ENCODE measurements around the gene SLC44A3.

Gene SLC44A3

DNA sequence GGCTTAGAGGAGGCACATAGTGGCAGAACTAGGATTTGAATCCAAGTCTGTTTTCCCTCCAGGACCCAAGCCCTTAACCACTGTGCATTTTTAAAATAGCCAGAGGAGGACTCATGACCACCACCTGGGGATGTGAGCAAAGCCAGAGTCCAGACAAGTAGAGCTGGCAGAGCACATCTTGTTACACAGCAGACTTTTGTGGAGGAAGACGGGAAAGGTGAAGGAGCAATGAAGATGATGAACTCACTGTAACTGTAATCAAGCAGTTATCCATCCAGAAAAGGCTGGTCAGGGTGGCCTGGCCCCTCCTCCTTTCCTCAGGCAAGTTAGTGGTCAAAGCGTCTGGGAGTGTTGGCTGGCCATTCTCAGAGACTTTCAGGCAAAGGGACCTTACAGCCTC is 50.9 kb downstream of the SLC44A3 start:
- H3K4me3 Mint-ChIP-seq = no peak overlapping the region
- no peak for ATAC-seq
- no peak overlapping the region for H3K27ac Mint-ChIP-seq
- H3K9me3 Mint-ChIP-seq = no peaks in the 10 kb centered on the region
- peaks cover 20% of the 10 kb centered on the region for H3K27me3 Mint-ChIP-seq
- H3K36me3 Mint-ChIP-seq = no peaks in the 10 kb centered on the region
- H3K4me1 Mint-ChIP-seq = no peaks in the 10 kb centered on the region

DNA sequence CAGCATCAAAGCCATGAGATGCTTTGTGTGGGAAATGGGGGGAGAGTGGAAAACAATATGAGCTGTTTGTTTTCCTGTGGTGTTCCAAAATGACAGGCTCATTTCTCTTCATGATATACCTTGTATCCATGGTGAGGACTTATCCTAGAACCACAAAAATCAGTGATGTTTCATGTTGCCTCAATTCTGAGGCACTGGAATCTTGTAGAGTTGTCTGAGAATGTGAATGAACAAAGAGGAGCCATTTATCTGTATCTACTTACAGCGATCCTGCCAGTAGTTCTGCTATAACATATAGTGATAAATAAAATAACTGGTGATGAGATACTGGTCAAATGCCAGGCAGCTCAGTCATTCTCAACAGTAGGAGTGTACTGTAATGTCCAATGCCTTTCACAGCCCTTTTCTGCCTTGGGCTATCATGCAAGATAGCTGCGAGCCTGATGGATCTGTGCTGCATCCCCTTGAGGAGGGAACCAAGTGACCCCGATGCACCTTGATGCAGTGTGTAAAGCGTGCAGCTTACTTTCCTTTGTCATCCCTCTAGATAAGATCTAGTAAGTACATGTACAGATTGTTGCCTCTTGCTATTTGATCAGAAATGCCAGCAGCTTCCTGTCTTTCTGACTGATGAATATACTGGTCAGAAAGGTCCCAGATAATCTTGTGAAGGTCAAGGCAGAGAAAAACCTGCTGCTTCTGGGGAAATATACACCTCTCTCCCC is 52.8 kb downstream of the SLC44A3 start:
- Mint-ChIP-seq H3K27me3 (peaks cover 33% of the 10 kb centered on the region), H3K27ac (no peak overlapping the region)
- no peak for ATAC-seq

DNA sequence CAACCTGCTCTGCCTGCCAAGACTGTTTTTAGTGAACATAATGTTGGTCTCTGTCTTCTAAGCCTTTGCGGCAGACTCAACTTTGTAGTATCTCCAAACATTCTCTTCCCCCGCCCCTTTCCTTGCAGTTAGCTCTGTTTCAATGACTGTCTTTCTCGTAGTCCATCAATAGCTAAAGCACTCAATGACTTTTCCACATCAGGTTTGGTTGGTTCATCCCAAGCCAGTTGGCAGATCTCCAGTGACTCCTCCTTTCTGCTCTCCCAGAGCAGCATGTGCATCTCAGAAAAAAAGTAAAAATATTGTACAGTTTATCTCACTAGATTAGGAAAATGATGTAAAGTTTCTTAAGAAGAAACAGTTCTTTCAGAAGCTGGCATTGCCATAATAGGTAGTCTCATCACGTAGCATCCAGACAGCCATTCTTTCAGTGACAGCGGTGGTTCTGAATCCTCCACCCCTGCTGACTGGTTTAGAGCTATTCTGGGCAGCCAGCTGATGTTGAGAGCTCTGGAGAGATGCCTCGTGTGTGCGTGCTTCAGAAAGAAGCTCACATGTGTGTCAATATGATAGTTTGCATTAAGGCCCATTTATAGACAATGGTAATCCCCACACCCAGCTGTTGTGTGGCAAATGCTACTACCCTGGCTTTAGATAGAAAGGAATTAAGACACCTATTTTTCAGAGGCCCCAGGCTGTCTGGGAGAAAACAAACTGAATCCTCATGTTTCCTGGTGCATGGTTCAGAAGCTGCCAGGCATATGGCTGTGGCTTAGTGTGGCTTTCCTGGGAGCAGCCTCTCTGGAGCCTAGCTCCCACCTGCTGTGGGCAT is 53.6 kb downstream of the SLC44A3 start:
- Mint-ChIP-seq H3K4me1 (no peaks in the 10 kb centered on the region), H3K27ac (no peak overlapping the region), H3K4me3 (no peak overlapping the region), H3K27me3 (peaks cover 41% of the 10 kb centered on the region), H3K9me3 (no peaks in the 10 kb centered on the region), H3K36me3 (no peaks in the 10 kb centered on the region)
- no peak for ATAC-seq

More for the DNA sequence above, 52.8 kb downstream of the SLC44A3 start:
- Mint-ChIP-seq H3K36me3 (no peaks in the 10 kb centered on the region), H3K4me3 (no peak overlapping the region), H3K4me1 (no peaks in the 10 kb centered on the region), H3K9me3 (no peaks in the 10 kb centered on the region)

DNA sequence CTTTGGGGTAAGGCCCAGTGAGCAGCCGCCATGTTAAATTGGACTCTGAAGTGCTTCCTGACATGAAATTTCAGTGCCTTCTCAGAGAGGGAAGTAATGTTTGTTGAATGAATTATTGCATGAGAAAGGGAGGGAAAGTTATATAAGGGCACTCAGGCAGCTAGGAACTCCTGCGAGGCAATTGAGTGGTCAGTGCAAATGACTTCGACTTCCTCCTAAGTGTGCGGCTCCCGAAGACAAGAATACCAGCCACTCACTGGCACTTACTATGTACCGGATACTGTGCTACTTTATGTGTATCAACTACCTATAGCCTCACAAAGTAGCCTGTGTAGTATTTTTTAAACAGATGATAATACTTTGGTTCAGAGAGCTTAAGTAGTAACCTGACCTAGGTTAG is 54.3 kb downstream of the SLC44A3 start:
- Mint-ChIP-seq H3K4me3 (no peak overlapping the region), H3K36me3 (no peaks in the 10 kb centered on the region), H3K9me3 (no peaks in the 10 kb centered on the region), H3K27ac (no peak overlapping the region), H3K4me1 (no peaks in the 10 kb centered on the region), H3K27me3 (peaks cover 41% of the 10 kb centered on the region)
- no peak for ATAC-seq

DNA sequence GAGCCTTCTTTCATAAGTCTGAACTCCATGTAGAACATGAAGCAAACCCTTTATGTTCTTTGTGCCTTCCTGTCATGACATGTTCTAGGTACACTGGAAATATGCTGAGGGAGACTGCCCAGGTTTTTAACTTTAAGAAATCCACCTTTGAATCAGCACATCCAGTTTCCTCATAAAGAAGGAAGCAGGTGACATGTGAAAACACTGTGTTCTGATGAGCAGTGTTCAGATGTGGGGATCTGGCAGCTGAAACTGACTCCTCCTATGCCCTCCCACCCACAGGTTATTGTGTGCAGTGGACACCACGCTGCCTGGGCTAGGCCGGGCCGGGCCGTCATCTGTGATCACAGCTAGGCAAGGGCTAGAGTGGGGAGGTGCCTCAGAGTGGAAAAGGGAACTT is 55.6 kb downstream of the SLC44A3 start:
- Mint-ChIP-seq H3K9me3 (no peaks in the 10 kb centered on the region), H3K4me3 (no peak overlapping the region), H3K27me3 (peaks cover 41% of the 10 kb centered on the region), H3K27ac (no peak overlapping the region), H3K36me3 (no peaks in the 10 kb centered on the region), H3K4me1 (no peaks in the 10 kb centered on the region)
- ATAC-seq = no peak

DNA sequence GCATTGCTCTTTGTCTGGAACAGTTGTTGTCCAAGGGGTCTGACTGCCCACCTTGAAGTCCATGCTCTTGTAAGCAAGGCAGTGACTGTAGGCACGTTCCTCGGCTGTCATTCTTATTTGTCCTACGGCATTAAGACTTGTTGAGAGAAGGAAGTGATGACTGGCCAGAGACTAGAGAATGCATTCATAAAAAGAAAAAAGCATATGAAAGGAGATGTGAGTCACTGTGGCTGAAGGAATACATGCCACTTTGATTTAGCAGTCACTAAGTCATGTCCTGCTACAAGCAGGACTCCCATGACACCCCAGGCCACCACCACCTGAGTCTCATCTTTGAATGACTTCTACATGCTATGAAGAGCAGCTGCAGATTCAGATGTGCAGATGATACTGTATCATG is 56.2 kb downstream of the SLC44A3 start:
- Mint-ChIP-seq H3K4me3 (no peak overlapping the region), H3K27ac (no peak overlapping the region), H3K36me3 (no peaks in the 10 kb centered on the region), H3K9me3 (no peaks in the 10 kb centered on the region), H3K4me1 (no peaks in the 10 kb centered on the region), H3K27me3 (peaks cover 41% of the 10 kb centered on the region)
- no peak for ATAC-seq

DNA sequence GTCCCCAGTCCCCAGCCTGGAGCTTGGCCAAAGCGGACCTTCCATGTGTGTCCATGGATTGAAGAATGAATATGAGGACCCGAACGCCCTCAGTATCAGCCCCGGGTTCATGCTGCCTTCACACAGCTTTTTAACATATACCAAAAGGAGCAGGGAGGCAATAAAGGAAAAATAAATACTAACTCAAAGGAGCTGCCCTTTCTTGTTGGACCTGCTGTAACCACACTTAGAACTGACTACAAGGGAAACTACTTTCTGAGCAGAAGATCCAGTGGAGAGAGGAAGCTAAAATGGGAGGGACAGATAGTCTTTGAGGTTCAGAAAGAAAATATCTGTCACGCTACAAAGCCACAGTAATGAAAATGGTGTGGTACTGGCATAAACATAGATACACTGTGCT is 58.2 kb downstream of the SLC44A3 start:
- H3K9me3 Mint-ChIP-seq = no peaks in the 10 kb centered on the region
- H3K4me3 Mint-ChIP-seq = no peak overlapping the region
- peaks cover 40% of the 10 kb centered on the region for H3K27me3 Mint-ChIP-seq
- no peak for ATAC-seq
- no peak overlapping the region for H3K27ac Mint-ChIP-seq
- H3K36me3 Mint-ChIP-seq = no peaks in the 10 kb centered on the region
- H3K4me1 Mint-ChIP-seq = peaks cover 5% of the 10 kb centered on the region

DNA sequence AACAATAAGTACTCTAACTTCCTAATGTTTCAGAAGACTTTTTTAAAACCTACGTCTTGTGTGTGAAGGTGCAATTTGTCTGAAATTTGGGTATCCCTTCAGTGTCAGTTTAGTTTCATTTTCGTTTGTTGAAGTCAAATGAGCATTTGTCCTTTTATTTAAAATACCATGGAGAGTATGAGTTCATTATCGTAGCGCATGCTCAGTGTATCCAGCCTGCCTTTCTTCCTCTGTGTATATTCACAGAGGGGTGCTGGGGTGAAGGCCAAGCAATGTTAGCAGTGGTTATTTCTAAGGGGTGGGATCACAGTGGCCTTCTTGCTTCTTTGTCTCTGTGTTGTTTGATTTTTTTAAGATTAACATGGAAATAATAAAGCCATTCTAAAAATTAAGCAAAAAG is 63.5 kb downstream of the SLC44A3 start:
- Mint-ChIP-seq H3K36me3 (no peaks in the 10 kb centered on the region), H3K4me1 (peaks cover 12% of the 10 kb centered on the region), H3K27me3 (peaks cover under 1% of the 10 kb centered on the region), H3K4me3 (no peak overlapping the region), H3K27ac (peak overlapping the region; percentile 7), H3K9me3 (no peaks in the 10 kb centered on the region)
- no peak for ATAC-seq

DNA sequence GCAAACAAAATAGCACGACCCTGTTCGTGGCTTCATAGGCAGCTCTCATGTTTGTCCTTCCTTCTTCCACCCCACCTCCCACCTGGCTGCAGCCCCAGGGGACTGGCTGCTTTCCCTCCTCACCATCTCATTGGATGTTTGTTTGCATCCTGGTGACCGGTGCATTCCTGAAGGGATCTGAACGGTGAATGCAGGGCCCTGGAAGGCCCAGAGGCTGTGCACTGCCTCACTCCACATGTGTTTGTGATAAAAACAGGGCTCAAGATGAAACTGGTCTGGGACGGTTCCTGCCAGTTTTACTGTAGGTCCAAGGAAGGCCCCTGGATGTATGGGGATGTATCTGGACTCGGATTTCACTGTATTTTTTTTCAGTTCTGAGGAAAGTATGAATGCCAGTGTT is 63.9 kb downstream of the SLC44A3 start:
- no peak overlapping the region for H3K4me3 Mint-ChIP-seq

DNA sequence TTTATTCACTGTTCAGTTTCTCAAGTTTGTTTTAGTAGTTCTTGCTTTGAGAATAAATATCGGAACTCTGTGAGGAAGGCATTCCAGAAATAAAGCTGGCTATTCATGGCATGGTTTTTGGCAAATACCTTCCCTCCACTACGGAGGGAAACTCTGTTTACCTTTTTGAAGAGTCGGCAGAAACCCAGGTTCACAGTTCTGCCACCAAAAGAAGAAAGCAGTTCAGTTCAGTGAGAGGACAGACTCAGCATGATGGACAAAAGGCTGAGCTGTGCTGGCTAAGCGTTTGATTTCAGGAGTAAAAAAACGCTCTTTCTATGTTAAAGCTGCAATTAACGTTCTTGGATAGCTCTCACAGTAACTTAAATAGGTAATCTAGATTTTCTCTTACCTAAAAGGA is 64.3 kb downstream of the SLC44A3 start:
- no peaks in the 10 kb centered on the region for H3K36me3 Mint-ChIP-seq
- H3K9me3 Mint-ChIP-seq = no peaks in the 10 kb centered on the region
- H3K4me1 Mint-ChIP-seq = peaks cover 12% of the 10 kb centered on the region
- H3K27ac Mint-ChIP-seq = no peak overlapping the region
- no peaks in the 10 kb centered on the region for H3K27me3 Mint-ChIP-seq
- no peak for ATAC-seq
- no peak overlapping the region for H3K4me3 Mint-ChIP-seq

More for the DNA sequence above, 63.9 kb downstream of the SLC44A3 start:
- no peak for ATAC-seq
- no peaks in the 10 kb centered on the region for H3K27me3 Mint-ChIP-seq
- H3K27ac Mint-ChIP-seq = no peak overlapping the region
- H3K36me3 Mint-ChIP-seq = no peaks in the 10 kb centered on the region
- H3K9me3 Mint-ChIP-seq = no peaks in the 10 kb centered on the region
- H3K4me1 Mint-ChIP-seq = peaks cover 12% of the 10 kb centered on the region

DNA sequence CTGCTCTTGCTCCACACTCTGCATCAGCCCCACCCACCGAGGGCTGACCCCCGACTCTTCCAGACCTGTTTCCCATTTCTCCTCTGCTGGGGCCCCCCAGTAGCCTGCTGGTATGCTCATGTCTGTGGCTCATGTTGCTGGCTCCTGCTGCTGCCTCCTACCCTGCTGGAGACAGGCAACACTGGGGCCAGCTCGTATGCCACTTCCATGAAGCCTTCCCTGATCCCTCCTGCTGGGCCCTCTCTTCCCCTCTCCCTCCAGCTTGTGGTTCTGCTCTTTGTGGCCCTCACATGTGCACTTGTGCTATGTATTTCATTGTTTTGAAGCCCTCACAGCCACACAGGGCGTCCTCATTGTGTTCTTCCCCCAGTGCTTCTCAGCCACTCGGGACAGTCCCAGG is 66.2 kb downstream of the SLC44A3 start:
- Mint-ChIP-seq H3K27ac (no peak overlapping the region), H3K9me3 (no peaks in the 10 kb centered on the region), H3K4me3 (no peak overlapping the region), H3K36me3 (no peaks in the 10 kb centered on the region), H3K4me1 (peaks cover 12% of the 10 kb centered on the region), H3K27me3 (peaks cover 8% of the 10 kb centered on the region)
- no peak for ATAC-seq

DNA sequence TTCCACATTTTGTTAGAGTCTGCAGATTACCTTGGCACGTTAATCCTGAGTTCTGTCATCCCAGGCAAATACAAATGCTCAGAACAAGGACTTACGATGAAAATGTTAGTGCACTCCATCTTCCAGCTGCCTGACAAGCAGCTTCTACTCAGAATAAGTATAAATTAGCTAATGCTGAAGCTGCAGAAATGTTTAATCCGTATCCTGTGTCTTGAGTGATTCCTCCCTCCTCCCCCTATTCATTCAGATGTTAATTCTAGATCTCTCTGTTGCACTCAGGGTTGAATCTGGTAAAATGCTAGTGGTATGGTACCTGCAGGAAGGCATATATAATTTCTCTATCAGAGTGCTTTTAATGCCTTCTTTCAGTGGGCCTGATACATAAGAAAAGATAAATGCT is 66.9 kb downstream of the SLC44A3 start:
- peaks cover 12% of the 10 kb centered on the region for H3K4me1 Mint-ChIP-seq
- ATAC-seq = no peak
- H3K36me3 Mint-ChIP-seq = no peaks in the 10 kb centered on the region

DNA sequence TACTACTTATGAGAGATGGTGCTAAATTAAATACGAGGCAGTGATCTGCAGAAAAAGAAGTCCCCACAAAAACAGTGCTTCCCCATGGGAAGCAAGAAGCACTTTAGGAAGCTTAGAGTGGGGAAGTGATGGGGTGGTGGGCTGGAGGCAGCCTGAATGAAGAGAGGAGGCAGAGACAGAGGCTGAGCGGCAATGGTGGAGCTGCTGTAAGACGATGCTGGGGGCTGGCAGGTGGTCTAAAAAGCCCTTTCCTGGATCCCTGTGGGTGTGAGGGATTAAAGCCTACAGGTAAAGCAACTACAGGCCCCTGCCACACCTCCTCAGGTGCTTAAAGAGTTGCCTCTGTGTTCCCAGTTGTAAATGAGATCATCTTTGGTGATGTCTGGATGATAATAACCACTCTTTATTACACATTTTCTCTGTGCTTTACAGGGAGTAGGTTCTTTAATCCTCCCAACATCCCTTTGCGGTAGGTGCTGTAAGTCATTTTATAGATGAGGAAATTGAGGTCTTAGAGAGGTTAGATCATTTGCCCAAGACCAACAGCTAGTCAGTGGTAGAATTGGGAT is 67.5 kb downstream of the SLC44A3 start:
- ATAC-seq = no peak
- Mint-ChIP-seq H3K36me3 (no peaks in the 10 kb centered on the region), H3K27me3 (peaks cover 8% of the 10 kb centered on the region), H3K27ac (no peak overlapping the region), H3K4me1 (peaks cover 12% of the 10 kb centered on the region), H3K4me3 (no peak overlapping the region), H3K9me3 (no peaks in the 10 kb centered on the region)

More for the DNA sequence above, 66.9 kb downstream of the SLC44A3 start:
- Mint-ChIP-seq H3K9me3 (no peaks in the 10 kb centered on the region), H3K4me3 (no peak overlapping the region), H3K27ac (no peak overlapping the region), H3K27me3 (peaks cover 8% of the 10 kb centered on the region)

DNA sequence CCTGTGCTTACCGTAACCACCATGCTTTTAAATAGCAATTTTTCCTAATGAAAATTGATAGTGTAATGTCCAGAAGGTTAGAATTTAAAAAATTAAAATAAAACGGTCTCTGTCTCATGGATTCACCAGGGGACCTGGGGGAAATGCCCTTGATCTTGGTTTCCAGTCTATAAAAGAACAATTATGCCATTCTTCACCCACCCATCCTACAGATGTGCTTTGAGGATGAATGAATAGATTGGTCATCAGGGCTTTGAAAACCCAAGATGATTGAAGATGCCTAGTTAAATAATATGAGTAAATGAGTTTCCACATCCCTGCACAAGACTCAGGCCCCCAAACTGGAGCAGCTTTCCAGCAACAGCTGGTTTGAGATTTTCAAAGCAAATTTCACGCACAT is 68.0 kb downstream of the SLC44A3 start:
- H3K27ac Mint-ChIP-seq = no peak overlapping the region
- H3K27me3 Mint-ChIP-seq = peaks cover 8% of the 10 kb centered on the region
- no peak for ATAC-seq
- H3K4me1 Mint-ChIP-seq = peaks cover 9% of the 10 kb centered on the region
- H3K4me3 Mint-ChIP-seq = no peak overlapping the region
- no peaks in the 10 kb centered on the region for H3K9me3 Mint-ChIP-seq
- H3K36me3 Mint-ChIP-seq = no peaks in the 10 kb centered on the region

DNA sequence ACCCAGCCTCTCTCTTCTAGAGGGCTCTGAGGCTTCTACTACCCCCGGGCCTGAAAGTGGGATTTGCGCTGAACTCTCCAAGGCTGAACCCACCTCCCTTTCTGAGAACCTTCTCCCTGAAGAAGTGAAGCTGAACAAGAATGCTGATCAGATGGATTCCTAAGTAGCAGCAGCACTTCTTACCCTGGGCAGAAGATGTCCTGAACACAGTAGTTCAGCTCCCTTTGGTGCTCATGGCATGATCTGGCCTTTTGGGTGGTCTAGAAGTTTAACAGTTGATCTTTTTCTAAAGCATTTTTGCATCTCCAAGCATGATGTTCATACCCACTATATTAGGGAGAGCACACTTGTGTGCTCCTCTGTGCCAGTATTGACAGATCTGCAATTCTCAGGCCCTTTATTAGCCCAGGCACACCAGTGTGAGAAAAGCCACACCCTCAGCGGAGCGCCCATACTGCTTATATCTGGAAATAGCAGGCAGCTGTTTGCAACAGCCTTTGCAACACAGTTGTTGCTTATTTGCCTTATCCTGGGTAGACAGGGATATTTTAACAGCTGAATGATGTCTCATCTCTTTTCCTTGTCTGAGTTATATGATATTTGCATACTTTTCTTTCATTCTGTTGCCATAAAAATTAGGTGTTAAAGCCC is 72.6 kb downstream of the SLC44A3 start:
- Mint-ChIP-seq H3K27me3 (peaks cover 8% of the 10 kb centered on the region), H3K36me3 (no peaks in the 10 kb centered on the region), H3K9me3 (no peaks in the 10 kb centered on the region), H3K4me3 (no peak overlapping the region), H3K27ac (no peak overlapping the region), H3K4me1 (no peaks in the 10 kb centered on the region)
- ATAC-seq = no peak
